GM13977 (cell line): ENCODE results near the gene LRRC14B.

Experiments
- DNase-seq: peaks from one replicate; pipeline ENCODE4 v3.0.0; 2012; ENCODE audit warnings: low spot score
- in situ Hi-C: fragments of 300-500 bp; cut with MboI; formaldehyde crosslinking; loops from one replicate; pipeline ENCODE4 v1.12.0; 2022; ENCODE audit warnings: low sequenced_read_pairs, low pct_unique_long_range_greater_than_20kb, mixed read lengths, inconsistent platforms; ENCODE audit not compliant: unreplicated experiment
- TF ChIP-seq, protein P1 (sequence below): IDR thresholded peaks from 2 replicates; pipeline ENCODE4 v1.5.1; 2012; ENCODE audit warnings: mild to moderate bottlenecking, control low read depth; ENCODE audit not compliant: insufficient read depth; ENCODE audit errors: extremely low read depth, missing control alignments

LRRC14B gene

DNA sequence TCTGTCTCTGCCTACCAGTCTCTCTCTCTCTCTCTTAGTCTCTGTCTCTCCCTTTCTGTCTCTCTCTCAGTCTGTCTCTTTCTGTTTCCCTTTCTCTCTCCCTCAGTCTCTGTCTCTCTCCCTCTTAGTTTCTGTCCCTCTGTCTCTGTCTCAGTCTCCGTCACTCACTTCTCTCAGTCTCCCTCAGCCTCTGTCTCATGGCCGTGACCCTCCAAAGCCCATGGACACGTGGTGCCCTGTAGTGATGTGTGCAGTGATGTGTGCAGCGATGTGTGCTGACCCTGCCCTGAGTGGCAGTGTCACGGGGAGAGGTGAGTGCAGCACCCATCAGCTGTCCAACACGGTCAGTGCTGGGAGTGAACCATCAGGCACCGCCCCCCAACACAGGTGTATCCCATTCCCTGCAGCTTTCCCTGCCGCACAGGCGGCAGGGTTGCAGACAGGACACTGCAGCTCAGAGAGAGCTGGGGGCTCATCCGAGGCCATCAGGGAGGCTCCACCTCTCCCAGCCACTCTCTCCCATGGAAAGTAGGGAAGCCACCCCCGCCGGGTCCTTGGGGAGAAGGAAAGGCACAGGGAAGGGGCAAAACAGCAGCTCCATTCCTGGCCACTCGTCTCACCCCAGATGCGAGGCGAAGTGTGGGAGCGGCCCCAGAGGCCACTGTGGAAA is 794 bp upstream of the LRRC14B start:
- TF ChIP-seq, protein P1, sequence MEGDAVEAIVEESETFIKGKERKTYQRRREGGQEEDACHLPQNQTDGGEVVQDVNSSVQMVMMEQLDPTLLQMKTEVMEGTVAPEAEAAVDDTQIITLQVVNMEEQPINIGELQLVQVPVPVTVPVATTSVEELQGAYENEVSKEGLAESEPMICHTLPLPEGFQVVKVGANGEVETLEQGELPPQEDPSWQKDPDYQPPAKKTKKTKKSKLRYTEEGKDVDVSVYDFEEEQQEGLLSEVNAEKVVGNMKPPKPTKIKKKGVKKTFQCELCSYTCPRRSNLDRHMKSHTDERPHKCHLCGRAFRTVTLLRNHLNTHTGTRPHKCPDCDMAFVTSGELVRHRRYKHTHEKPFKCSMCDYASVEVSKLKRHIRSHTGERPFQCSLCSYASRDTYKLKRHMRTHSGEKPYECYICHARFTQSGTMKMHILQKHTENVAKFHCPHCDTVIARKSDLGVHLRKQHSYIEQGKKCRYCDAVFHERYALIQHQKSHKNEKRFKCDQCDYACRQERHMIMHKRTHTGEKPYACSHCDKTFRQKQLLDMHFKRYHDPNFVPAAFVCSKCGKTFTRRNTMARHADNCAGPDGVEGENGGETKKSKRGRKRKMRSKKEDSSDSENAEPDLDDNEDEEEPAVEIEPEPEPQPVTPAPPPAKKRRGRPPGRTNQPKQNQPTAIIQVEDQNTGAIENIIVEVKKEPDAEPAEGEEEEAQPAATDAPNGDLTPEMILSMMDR, result no peak
- DNase-seq, result no peak
- in situ Hi-C loops, result no loop called here

DNA sequence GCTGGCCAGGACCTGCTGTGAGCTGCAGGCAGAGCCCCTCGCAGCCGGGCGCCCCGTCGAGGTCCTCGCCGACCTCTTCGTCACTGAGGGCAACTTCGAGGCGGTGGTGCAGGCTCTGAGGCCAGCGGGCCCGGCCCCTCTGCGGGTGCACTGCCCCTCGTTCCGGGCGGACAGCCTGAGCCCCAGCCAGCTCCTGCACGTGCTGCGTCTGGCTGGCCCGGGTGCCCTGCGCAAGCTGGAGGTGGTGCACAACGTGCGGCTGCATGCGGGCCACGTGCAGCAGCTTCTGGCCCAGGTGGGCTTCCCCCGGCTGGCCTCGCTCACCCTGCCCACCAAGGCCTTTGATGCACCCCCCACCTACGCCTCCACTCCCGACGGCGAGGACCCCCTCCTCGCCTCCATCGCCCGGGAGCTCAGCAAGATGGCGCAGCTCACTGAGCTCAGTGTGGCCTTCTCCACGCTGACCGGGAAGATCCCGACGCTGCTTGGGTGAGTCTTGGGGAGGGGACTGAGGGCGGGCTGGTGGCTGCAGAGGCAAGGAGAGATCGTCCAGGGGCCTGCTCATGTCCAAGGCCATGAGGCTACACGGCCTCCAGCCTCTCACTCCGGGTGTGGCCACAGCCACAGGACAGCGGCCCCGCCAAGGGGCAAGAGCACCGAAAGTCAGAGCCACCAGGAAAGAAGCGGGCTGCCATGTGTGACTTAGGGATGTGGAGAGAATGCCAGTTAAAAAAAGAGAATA is 825 bp downstream of the LRRC14B start:
- TF ChIP-seq, protein P1, result no peak
- in situ Hi-C loops, result no loop called here
- DNase-seq, result no peak

DNA sequence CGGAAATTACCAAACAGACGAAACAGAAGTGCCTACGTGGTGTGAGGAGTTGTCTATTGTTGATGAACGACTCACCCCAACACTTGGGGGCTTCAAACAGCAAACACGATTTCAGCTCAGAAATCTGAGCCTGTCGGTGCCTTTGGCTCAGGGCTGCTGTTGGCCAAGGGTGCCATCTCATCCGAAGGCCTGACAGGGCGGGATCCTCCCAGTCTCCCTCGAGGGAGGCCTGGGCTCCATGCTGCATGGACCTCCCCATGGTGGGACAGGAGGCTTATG is 1.3 kb downstream of the LRRC14B start:
- DNase-seq, result no peak
- in situ Hi-C loops, result no loop called here
- TF ChIP-seq, protein P1, result no peak

DNA sequence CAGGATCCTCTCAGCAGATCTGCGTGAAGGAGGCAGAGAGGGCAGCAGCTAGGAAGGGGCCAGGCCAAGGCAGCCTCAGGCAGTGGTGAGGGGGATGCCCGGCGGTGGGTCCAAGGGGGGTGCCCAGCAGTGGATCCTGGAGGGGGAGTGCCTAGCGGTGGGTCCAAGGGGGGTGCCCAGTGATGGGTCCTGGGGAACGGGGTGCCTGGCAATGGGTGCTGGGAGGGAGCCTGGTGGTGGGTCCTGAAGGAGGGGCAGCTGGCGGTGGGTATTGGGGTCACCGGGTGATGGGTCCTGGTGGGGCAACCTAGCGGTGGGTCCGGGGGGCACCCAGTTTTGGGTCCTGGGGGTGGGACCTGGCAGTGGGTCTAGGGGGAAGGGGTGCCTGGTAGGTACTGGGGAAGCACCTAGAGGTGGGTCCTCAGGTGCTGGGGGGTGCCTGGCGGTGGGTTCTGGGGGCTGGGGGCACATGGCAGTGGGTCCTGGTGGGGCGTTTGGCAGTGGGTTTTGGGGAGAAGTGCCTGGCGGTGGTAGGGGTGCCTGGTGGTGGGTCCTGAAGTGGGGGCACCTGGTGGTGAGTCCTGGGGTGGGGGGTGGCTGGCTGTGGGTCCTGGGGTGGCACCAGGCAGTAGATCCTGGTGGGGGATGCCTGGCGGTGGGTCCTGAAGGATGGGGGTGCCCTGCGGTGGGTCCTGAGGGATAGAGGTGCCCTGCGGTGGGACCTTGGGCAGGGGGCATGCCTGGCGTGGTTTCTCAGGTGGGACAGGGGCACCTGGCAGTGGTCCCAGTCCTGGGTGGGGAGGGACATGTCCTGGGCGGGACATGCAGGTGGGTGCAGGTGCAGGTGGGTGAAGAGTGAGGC is 1.9 kb downstream of the LRRC14B start:
- DNase-seq, result no peak
- TF ChIP-seq, protein P1, result no peak
- in situ Hi-C loops, result no loop called here

DNA sequence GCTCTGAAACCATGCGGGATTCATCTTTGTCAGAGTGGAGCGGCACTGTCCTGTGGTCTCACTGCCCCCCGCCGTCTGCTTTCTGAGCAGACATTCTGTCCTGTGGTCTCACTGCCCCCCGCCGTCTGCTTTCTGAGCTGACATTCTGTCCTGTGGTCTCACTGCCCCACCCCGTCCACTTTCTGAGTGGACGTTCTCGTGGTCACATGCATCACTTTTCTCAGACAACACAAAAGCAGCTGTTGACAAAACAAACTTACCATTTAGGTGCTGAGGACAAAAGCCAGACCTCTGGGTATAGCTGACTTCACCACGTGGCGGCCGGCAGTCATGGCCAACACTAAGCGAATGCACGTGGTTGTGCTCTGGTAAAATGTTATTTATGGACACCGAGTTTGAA is 2.8 kb downstream of the LRRC14B start:
- in situ Hi-C loops, result no loop called here
- TF ChIP-seq, protein P1, result no peak
- DNase-seq, result no peak

DNA sequence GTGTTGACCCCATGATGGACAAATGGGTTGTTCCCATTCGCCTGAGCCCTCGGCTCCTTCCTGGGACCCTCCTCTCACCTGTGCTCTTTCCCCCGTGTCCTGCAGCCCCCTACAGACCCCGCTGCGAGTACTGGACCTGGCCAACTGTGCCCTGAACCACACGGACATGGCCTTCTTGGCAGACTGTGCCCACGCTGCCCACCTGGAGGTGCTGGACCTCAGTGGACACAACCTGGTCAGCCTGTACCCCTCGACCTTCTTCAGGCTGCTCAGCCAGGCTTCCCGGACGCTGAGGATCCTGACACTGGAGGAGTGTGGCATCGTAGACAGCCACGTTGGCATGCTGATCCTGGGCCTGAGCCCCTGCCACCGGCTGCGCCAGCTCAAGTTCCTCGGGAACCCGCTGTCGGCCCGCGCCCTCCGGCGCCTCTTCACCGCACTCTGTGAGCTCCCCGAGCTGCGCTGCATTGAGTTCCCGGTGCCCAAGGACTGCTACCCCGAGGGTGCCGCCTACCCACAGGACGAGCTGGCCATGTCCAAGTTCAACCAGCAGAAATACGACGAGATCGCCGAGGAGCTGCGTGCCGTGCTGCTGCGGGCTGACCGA is 3.4 kb downstream of the LRRC14B start:
- TF ChIP-seq, protein P1, result no peak
- in situ Hi-C loops, result no loop called here
- DNase-seq, result no peak
